PFSK-1 (cell line): ENCODE data around the gene MYT1.

Experiments used
- FOXP2 ChIP-seq: optimal IDR thresholded peaks from 2 replicates; pipeline ENCODE3; 2011; ENCODE audit warnings: borderline replicate concordance, control low read depth, inconsistent platforms; ENCODE audit not compliant: insufficient read depth; ENCODE audit errors: extremely low read length, extremely low read depth
- POLR2AphosphoS5 ChIP-seq: IDR thresholded peaks from 2 replicates; pipeline ENCODE4 v1.6.1; 2012; ENCODE audit warnings: low read depth, mild to moderate bottlenecking, control low read depth, low read length, moderate library complexity
- REST ChIP-seq, 2 experiments: IDR thresholded peaks; 2 replicates each; pipeline versions ENCODE4 v1.6.1 to v1.8.0; 2011 to 2012; ENCODE audit warnings: low read depth in 2 of 2, low read length in 2 of 2, control low read depth in 1 of 2, inconsistent platforms in 1 of 2, mild to moderate bottlenecking in 1 of 2, moderate library complexity in 1 of 2; ENCODE audit not compliant: insufficient read depth in 1 of 2
- SIN3A ChIP-seq: IDR thresholded peaks from 2 replicates; pipeline ENCODE4 v1.6.1; 2012; ENCODE audit warnings: mild to moderate bottlenecking, low read length, moderate library complexity, borderline replicate concordance; ENCODE audit not compliant: insufficient read depth
- TAF1 ChIP-seq: IDR thresholded peaks from 2 replicates; pipeline ENCODE4 v1.6.1; 2012; ENCODE audit warnings: low read length, control low read depth, borderline replicate concordance; ENCODE audit not compliant: insufficient read depth

GRCh38 chr20:64225828-64226598, 61.8 kb downstream of the MYT1 start:
- TF ChIP-seq POLR2AphosphoS5 = no peak
- TF ChIP-seq SIN3A = no peak
- no peak for TF ChIP-seq REST (IDR thresholded peaks at IDR 0.05; ENCODE audit: insufficient read depth in 1 of 2, low read depth in 2 of 2, low read length in 2 of 2)
- no peak for TF ChIP-seq TAF1
- no peak for TF ChIP-seq FOXP2
